ENCODE data around the gene PMEL.
"Not testable (repeated sequence)": the region's sequence is repeated elsewhere in the genome, so short reads cannot be mapped to it uniquely, and the experiment has no call there.

PMEL gene

DNA sequence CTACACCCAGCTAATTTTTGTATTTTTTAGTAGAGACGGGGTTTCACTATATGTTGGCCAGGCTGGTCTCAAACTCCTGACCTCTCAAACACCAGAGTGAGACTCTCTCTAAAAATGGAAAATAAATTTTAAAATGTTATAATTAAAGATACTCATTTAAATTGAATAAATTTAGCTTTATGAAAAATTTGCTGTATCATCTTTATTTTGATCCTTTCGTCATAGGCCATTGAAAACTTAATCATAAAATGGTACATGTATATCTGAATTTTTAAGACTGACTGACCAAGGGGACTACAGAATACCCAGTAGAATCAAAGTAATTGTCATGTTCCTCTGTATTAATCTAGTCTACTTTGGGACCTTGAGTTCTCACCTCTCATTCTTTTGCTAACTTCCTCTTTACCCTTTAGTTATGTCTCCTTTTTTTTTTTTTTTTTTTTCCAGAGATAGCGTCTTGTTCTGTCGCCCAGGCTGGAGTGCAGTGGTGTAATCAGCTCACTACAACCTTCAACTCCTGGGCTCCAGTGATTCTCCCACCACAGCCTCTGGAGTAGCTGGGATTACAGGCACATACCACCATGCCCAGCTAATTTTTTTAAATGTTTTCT, 17.5 kb upstream of the PMEL start:
- DNase-seq (ENCODE audit: low read depth in 2 of 2) = no peak

DNA sequence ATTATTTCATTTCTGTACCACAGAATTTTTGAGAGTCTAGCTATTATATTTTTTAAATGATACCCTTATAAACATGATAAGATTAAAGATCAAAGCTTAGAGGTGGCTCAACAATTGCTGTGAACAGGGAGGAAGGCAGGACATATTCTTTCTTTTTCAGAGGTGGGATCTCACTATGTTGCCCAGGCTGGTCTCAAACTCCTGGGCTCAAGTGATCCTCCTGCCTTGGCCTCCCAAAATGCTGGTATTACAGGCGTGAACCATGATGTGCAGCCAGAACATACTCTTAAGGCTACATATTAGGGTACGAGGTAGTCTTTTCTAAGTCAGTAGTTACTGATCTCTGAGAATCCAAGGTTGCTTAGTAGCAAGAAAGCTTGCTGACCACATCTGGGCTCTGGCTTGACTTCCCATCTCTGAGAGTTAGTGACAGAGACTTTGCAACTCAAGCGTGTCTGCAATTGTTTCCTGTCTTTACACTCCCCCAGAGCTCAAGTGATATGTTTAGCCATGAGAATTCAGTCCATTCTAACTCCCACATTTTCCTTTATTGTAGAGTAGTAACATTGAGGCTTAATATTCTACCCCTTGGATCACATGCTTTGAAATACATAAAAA, 16.6 kb upstream of the PMEL start:
- DNase-seq (ENCODE audit: low read depth in 2 of 2) = no peak

DNA sequence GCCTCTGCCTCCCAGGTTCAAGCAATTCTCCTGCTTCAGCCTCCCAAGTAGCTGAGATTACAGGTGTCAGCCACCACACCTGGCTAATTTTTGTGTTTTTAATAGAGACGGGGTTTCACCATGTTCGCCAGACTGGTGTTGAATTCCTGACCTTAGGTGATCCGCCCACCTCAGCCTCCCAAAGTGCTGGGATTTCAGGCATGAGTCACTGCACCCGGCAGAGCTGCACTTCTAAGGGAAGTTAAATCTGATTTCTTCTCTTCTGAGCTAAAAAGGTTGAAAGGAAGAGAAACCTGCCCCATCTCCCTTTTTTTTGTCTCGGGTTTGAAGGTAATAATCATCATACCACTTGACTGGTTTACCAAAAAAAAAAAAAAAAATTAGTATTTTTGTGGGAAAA, 16.0 kb upstream of the PMEL start:
- DNase-seq (ENCODE audit: low read depth in 2 of 2) = not testable (repeated sequence)

DNA sequence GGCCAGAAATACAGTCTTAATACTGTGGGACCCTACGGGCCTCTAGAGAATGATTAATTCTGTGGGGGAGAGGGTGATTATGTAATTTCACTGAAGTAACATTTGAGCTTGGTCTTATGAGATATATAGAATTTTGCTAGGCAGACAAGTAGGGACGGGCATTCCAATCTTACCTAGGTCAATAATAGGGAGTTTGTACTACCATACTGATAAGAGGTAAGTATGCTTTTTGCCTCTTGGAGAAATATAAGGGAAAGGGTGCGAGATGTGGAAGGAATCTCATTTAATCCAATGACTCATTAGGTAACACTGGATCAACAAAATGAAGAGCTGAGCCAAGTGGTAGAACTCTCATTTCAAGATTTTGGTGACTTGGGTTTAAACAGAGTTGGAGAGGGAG, 13.2 kb upstream of the PMEL start:
- DNase-seq (ENCODE audit: low read depth in 2 of 2) = no peak

GRCh38 chr12:55978393-55978792, 12.6 kb upstream of the PMEL start:
- no peak for DNase-seq (ENCODE audit: low read depth in 2 of 2)

DNA sequence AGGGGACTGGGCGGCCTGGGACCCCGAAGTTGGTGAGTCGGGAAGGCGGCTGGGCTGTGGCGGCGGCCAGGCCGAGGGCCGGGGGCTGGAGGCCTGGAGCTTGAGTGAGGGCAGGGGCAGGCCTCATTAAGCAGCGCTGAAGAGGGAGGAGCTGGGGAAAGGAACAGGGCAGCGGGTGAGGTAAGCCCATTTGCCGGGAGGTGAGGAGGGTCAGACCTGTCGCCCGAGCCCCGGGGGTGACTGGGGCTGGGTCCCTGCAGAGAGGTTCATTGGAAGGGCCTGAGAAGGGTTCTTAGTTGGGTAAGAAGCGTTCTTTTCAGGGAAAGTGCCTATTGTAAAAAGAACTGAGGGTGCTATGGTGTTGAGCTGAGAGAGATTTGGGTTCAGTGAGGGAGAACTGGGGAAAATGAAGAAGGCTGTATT, 8.5 kb upstream of the PMEL start:
- peak in 1 of 2 donors; percentile 27 for DNase-seq (ENCODE audit: low read depth in 2 of 2)

- DNase-seq (ENCODE audit: low read depth in 2 of 2) = peak; percentile 97 to 99
These were observed 7.9 kb upstream of the PMEL start, which contains the start of gene RAB5B for GRCh38 chr12:55973599-55974307. RAB5B (plus strand) TSS chr12:55974078; CDS start chr12:55986961, 12,883 bp downstream.

- no peak for DNase-seq (ENCODE audit: low read depth in 2 of 2)
These were observed 7.2 kb upstream of the PMEL start for GRCh38 chr12:55972911-55973598.

- no peak for DNase-seq (ENCODE audit: low read depth in 2 of 2)
These were observed 6.6 kb upstream of the PMEL start for GRCh38 chr12:55972456-55972855.

DNA sequence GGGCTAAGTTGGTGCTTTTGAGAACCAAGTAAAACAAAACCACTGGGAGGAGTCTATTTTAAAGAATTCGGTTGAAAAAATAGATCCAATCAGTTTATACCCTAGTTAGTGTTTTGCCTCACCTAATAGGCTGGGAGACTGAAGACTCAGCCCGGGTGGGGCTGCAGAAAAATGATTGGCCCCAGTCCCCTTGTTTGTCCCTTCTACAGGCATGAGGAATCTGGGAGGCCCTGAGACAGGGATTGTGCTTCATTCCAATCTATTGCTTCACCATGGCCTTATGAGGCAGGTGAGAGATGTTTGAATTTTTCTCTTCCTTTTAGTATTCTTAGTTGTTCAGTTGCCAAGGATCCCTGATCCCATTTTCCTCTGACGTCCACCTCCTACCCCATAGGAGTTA, 6.2 kb upstream of the PMEL start:
- DNase-seq (ENCODE audit: low read depth in 2 of 2) = no peak

DNA sequence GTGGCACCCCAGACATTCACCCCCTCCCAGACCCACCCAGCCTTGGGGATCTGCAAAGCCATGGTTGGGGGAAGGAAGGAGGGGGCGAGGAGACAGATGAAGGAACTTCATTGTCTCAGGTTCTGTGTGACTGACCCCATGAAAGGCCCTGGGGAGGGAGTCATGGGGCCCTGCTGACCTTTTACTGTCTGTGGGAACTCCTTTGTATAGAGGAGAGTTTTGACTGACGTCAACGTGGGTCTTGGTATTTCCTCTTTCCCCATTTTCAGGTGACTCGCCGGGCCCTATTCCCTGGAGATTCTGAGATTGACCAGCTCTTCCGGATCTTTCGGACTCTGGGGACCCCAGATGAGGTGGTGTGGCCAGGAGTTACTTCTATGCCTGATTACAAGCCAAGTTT, 4.9 kb upstream of the PMEL start:
- DNase-seq (ENCODE audit: low read depth in 2 of 2) = no peak

DNA sequence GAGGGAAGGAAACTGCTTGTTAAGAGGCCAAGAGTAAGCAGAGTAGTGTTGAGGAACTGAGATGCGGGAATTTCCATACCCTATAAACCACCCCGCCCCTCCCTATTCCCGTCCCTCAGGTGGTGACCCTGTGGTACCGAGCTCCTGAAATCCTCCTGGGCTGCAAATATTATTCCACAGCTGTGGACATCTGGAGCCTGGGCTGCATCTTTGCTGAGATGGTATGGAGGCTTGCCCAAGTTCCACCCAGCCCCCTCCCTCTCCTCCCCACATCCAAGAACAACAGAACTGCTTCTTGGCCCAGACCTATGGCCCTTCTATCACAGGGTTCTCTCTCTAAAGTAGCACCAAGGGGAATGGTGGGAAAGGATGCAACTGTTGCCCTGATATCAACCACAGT, 3.5 kb upstream of the PMEL start:
- DNase-seq (ENCODE audit: low read depth in 2 of 2) = no peak

- peak; percentile 81 to 93 for DNase-seq (ENCODE audit: low read depth in 2 of 2)
These were observed 803 bp upstream of the PMEL start, which contains the start of gene CDK2 for GRCh38 chr12:55966408-55967281. CDK2 (plus strand) TSS chr12:55966830; CDS start chr12:55967009, 179 bp downstream.

DNA sequence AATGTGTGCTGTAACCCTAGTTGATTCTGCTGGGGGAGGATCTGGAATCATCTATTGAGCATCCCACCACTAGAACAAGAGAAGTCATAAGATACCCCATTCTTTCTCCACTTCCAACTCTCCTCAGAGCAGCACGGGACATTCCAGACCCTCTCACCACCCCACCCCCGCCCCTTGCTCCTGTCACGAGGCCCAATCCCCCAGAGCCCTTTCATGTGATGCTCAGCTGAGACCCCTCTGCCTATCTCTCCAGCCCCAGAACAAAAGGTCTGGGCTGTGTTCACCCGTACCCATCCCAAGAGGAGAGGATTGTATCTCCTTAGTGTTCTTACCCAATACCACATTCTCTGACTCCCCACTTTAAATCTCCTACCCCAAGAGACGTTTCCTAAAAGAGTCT, 602 bp downstream of the PMEL start:
- DNase-seq (ENCODE audit: low read depth in 2 of 2) = no peak

GRCh38 chr12:55963760-55964159, 2.1 kb downstream of the PMEL start:
- DNase-seq (ENCODE audit: low read depth in 2 of 2) = no peak

- no peak for DNase-seq (ENCODE audit: low read depth in 2 of 2)
These were observed 8.6 kb downstream of the PMEL start for GRCh38 chr12:55957106-55957859.

DNA sequence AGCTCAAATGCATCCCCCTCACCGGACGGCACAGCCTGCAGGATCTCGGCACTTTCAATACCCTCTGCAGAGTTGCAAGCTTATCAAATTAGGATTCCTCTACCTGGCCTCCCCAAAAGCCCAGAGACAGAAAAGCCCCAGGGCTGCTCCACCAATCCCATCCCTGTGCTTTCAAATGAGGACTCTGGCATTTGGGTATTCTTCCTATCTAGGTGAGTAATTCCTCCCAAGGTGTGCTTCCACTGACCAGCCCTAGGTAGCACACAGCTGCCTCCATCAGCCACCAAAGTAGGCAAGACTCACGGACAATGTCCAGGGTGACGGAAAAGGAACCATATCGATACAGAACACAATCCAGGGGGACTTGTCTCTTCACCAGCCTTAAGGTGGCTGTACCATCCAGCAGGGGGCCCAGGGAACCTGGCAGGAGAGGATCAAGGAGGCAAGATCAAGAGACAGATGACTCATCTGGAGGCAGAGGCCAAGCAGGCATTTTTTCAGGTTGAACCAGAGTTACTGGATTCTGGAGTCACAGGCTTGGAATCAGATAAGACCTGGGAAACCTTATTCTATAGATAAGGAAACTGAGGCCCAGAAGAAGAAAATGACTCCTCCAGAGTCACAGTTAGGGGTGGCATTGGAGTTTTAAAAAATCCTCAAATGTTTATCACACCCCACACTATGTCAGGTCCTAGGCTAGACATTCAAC, 9.9 kb downstream of the PMEL start:
- DNase-seq (ENCODE audit: low read depth in 2 of 2) = peak in 1 of 2 donors; percentile 32

- no peak for DNase-seq (ENCODE audit: low read depth in 2 of 2)
These were observed 10.5 kb downstream of the PMEL start for GRCh38 chr12:55955344-55955743.

GRCh38 chr12:55946553-55946952, 19.3 kb downstream of the PMEL start:
- no peak for DNase-seq (ENCODE audit: low read depth in 2 of 2)

GRCh38 chr12:55942577-55943136, 23.2 kb downstream of the PMEL start:
- DNase-seq (ENCODE audit: low read depth in 2 of 2) = no peak

All from stimulated activated CD4-positive, alpha-beta T cell treated with anti-CD3 and anti-CD28 coated beads, Interleukin-15, amount 100 ng/mL, for 48 hours (primary cell).